ENCODE results near the gene FOXJ2.

- TF ChIP-seq TAF1 (IDR thresholded peaks at IDR 0.05; ENCODE audit: low read depth, low read length), result no peak
- TF ChIP-seq POLR2AphosphoS5 (IDR thresholded peaks at IDR 0.05; ENCODE audit: low read depth, low read length), result no peak
Measured at GRCh38 chr12:7994731-7995205, 37.7 kb upstream of the FOXJ2 start.
